ENCODE measurements around the gene TRIM14.
A peak's percentile ranks its signal among the peaks of the same experiment; 100 is the strongest.

TRIM14 gene

GRCh38 chr9:98118640-98119601, at the start of gene TRIM14:
Gene TRIM14 (minus strand): TSS chr9:98119222. CDS start chr9:98119188, 34 bp downstream.
- peak; percentile 58 for TF ChIP-seq CTCF (IDR thresholded peaks at IDR 0.05)
- TF ChIP-seq ZFX (IDR thresholded peaks at IDR 0.05; ENCODE audit: borderline replicate concordance): no peak
- peak within 1 kb of the TSS; percentile 90 for H3K27ac ChIP-seq

GRCh38 chr9:98168153-98168780, 49.2 kb upstream of the TRIM14 start:
- TF ChIP-seq CTCF (IDR thresholded peaks at IDR 0.05): no peak
- no peak for TF ChIP-seq ZFX (IDR thresholded peaks at IDR 0.05; ENCODE audit: borderline replicate concordance)
- no peak overlapping the region for H3K27ac ChIP-seq

- no peak overlapping the region for H3K27ac ChIP-seq
- TF ChIP-seq ZFX (IDR thresholded peaks at IDR 0.05; ENCODE audit: borderline replicate concordance) (no peak), CTCF (IDR thresholded peaks at IDR 0.05) (no peak)
Observed at GRCh38 chr9:98164912-98165311, 45.9 kb upstream of the TRIM14 start.

- no peak overlapping the region for H3K27ac ChIP-seq
- TF ChIP-seq CTCF (IDR thresholded peaks at IDR 0.05): no peak
- no peak for TF ChIP-seq ZFX (IDR thresholded peaks at IDR 0.05; ENCODE audit: borderline replicate concordance)
Observed at GRCh38 chr9:98162613-98163012, 43.6 kb upstream of the TRIM14 start.

- no peak overlapping the region for H3K27ac ChIP-seq
- no peak for TF ChIP-seq ZFX (IDR thresholded peaks at IDR 0.05; ENCODE audit: borderline replicate concordance)
- no peak for TF ChIP-seq CTCF (IDR thresholded peaks at IDR 0.05)
Observed at GRCh38 chr9:98161851-98162250, 42.8 kb upstream of the TRIM14 start.

GRCh38 chr9:98159790-98160189, 40.8 kb upstream of the TRIM14 start:
- H3K27ac ChIP-seq: no peak overlapping the region
- TF ChIP-seq ZFX (IDR thresholded peaks at IDR 0.05; ENCODE audit: borderline replicate concordance) (no peak), CTCF (IDR thresholded peaks at IDR 0.05) (no peak)

- TF ChIP-seq CTCF (IDR thresholded peaks at IDR 0.05) (no peak), ZFX (IDR thresholded peaks at IDR 0.05; ENCODE audit: borderline replicate concordance) (no peak)
- H3K27ac ChIP-seq: no peak overlapping the region; the same call in 1 of the 2 replicates
Observed at GRCh38 chr9:98159301-98159700, 40.3 kb upstream of the TRIM14 start.

Data from 22Rv1 (cell line).